HepG2 (cell line): ENCODE data around the gene TMEM219.

Source experiments
- ARID2 ChIP-seq: sonication (generic); formaldehyde crosslinking; IDR thresholded peaks from 2 replicates; pipeline ENCODE4 v1.8.1; 2022; ENCODE audit warnings: mild to moderate bottlenecking, missing genetic modification reagents, borderline replicate concordance
- CTCF ChIP-seq: sonication (generic); formaldehyde crosslinking; IDR thresholded peaks from 2 replicates; pipeline ENCODE4 v1.5.0; 2020; ENCODE audit warnings: mild to moderate bottlenecking, missing genetic modification reagents, moderate library complexity
- EZH2 ChIP-seq: conservative IDR thresholded peaks from 2 replicates; pipeline ENCODE4 v1.6.1; 2012; ENCODE audit warnings: mild to moderate bottlenecking, low read depth, low read length, moderate library complexity
- POLR2AphosphoS5 ChIP-seq: IDR thresholded peaks from 2 replicates; pipeline ENCODE4 v1.6.1; 2012; ENCODE audit warnings: low read depth, low read length
- RAD21 ChIP-seq: fragments of 450-650 bp; formaldehyde crosslinking; IDR thresholded peaks from 2 replicates; pipeline ENCODE4 v1.5.0; 2020; ENCODE audit warnings: mild to moderate bottlenecking
- TAF1 ChIP-seq: sonication (generic); formaldehyde crosslinking; IDR thresholded peaks from 2 replicates; pipeline ENCODE4 v1.4.0; 2020; ENCODE audit warnings: missing genetic modification reagents
- TP53 ChIP-seq: sonication (generic); formaldehyde crosslinking; conservative IDR thresholded peaks from 2 replicates; pipeline ENCODE4 v1.4.0; 2020; ENCODE audit warnings: missing genetic modification reagents
- ZBTB1 ChIP-seq: sonication (generic); formaldehyde crosslinking; IDR thresholded peaks from 2 replicates; pipeline ENCODE4 v1.4.0; 2020; ENCODE audit warnings: missing genetic modification reagents, borderline replicate concordance
- ZBTB7A ChIP-seq: sonication (generic); formaldehyde crosslinking; IDR thresholded peaks from 2 replicates; pipeline ENCODE4 v1.8.0; 2022; ENCODE audit warnings: mild to moderate bottlenecking, missing genetic modification reagents

GRCh38 chr16:29982560-29983419 lies 20.9 kb downstream of the TMEM219 start:
- no peak for TF ChIP-seq EZH2
- no peak for TF ChIP-seq TAF1 (CRISPR knock-in tag)
- TF ChIP-seq ZBTB7A: no peak
- no peak for TF ChIP-seq ARID2 (CRISPR knock-in tag)
- no peak for TF ChIP-seq ZBTB1 (CRISPR knock-in tag)
- TF ChIP-seq POLR2AphosphoS5: no peak
- TF ChIP-seq TP53 (CRISPR knock-in tag): no peak
- TF ChIP-seq CTCF (CRISPR knock-in tag): no peak
- TF ChIP-seq RAD21 (CRISPR knock-in tag): no peak
